Panc1 (cell line): ENCODE measurements around the gene ARTN. TPM values are rescaled to one million over a fixed set of nuclear protein-coding genes. Genes with fewer than 3 reads are reported as not detected.

Experiments used
- ATAC-seq: fragments of 200-7000 bp; cut with Tn5 transposase; 2 replicates; pipeline ENCODE4 v1.9.1; 2020; ENCODE audit warnings: mild to moderate bottlenecking, moderate library complexity
- BruUV-seq: library from RNA; stranded (reverse); fragments of 400-500 nt; replicated peaks from 2 replicates; lab custom pipeline; 2021; lab: Mats Ljungman, UMichigan
- CTCF ChIA-PET: fragments of 300-600 bp; sonication (Branson Sonifier 250); formaldehyde crosslinking; loops from one replicate; lab custom pipeline; 2022; ENCODE audit warnings: antibody characterized with exemption; lab: Charles Lee
- POLR2A ChIA-PET: fragments of 300-600 bp; sonication (Branson Sonifier 250); formaldehyde crosslinking; loops from one replicate; lab custom pipeline; 2022; ENCODE audit warnings: antibody characterized with exemption; lab: Charles Lee
- DNase-seq: peaks from one replicate; pipeline ENCODE4 v3.0.0-alpha.2; 2010; ENCODE audit warnings: low read depth, low spot score
- H3K27ac ChIP-seq: 2 replicates; pipeline ENCODE4 v1.5.1; 2011; ENCODE audit warnings: mild to moderate bottlenecking, low read length, inconsistent platforms
- H3K27me3 ChIP-seq: fragments of 200-500 bp; sonication (Bioruptor generic); 2 replicates; pipeline ENCODE4 v1.6.0; 2014; ENCODE audit warnings: low read length, inconsistent platforms; ENCODE audit not compliant: control insufficient read depth, insufficient read depth
- H3K36me3 ChIP-seq: fragments of 200-500 bp; sonication (Bioruptor generic); 2 replicates; pipeline ENCODE4 v1.5.1; 2014; ENCODE audit warnings: inconsistent platforms, mild to moderate bottlenecking, low read length, moderate library complexity; ENCODE audit not compliant: control insufficient read depth, insufficient read depth
- H3K4me1 ChIP-seq: 2 replicates; pipeline ENCODE4 v1.5.1; 2011; ENCODE audit warnings: inconsistent platforms, mild to moderate bottlenecking, low read length, moderate library complexity; ENCODE audit not compliant: control insufficient read depth, insufficient read depth
- H3K4me3 ChIP-seq, 2 experiments: 2 replicates each; pipeline ENCODE4 v1.5.1; 2011 to 2012; ENCODE audit warnings: low read depth in 2 of 2, low read length in 2 of 2, mild to moderate bottlenecking in 2 of 2, inconsistent platforms in 1 of 2, moderate library complexity in 1 of 2
- H3K9me3 ChIP-seq: fragments of 200-500 bp; sonication (Bioruptor generic); 2 replicates; pipeline ENCODE4 v1.5.1; 2014; ENCODE audit warnings: low read depth, mild to moderate bottlenecking, inconsistent platforms, low read length, moderate library complexity; ENCODE audit not compliant: control insufficient read depth, insufficient read depth
- CTCF ChIP-seq: fragments of 450-650 bp; IDR thresholded peaks from 2 replicates; pipeline ENCODE4 v1.5.1; 2017; ENCODE audit warnings: mild to moderate bottlenecking
- REST ChIP-seq, 2 experiments: IDR thresholded peaks; 2 replicates each; pipeline ENCODE4 v1.6.1; 2011 to 2012; ENCODE audit warnings: low read depth in 2 of 2, control low read depth in 1 of 2, low read length in 1 of 2, mild to moderate bottlenecking in 1 of 2, moderate library complexity in 1 of 2; ENCODE audit not compliant: insufficient read depth in 1 of 2
- SIN3A ChIP-seq: IDR thresholded peaks from 2 replicates; pipeline ENCODE4 v1.6.1; 2012; ENCODE audit warnings: low read depth, mild to moderate bottlenecking, low read length, moderate library complexity, borderline replicate concordance; ENCODE audit not compliant: insufficient read depth
- in situ Hi-C: cut with HindIII; loops from 2 replicates; pipeline ENCODE4 v1.10.0; 2016; ENCODE audit warnings: low sequenced_read_pairs, low pct_unique_long_range_greater_than_20kb
- intact Hi-C: fragments of 100-400 bp; cut with micrococcal nuclease; formaldehyde crosslinking; loops from one replicate; pipeline ENCODE4 v1.10.0; 2022; ENCODE audit not compliant: unreplicated experiment
- total RNA-seq: library from RNA; stranded (reverse); gene quantifications from one replicate; pipeline ENCODE4 v1.2.1, GENCODE V29; 2021; ENCODE audit not compliant: unreplicated experiment

Gene ARTN
- total RNA-seq, 1 experiment from 2014 or later: 0.49 TPM

GRCh38 chr1:43962324-43962723, 28.7 kb downstream of the ARTN start:
- Histone ChIP-seq H3K9me3 (no peaks in the 10 kb centered on the region), H3K4me3 (no peak overlapping the region), H3K27ac (no peak overlapping the region), H3K27me3 (no peaks in the 10 kb centered on the region), H3K4me1 (no peaks in the 10 kb centered on the region), H3K36me3 (peaks cover 3% of the 10 kb centered on the region)
- ChIA-PET POLR2A (no interaction called here), CTCF (no interaction called here)
- ATAC-seq (no peak), DNase-seq (no peak)
- no peak for TF ChIP-seq CTCF
- TF ChIP-seq REST (IDR thresholded peaks at IDR 0.05; ENCODE audit: insufficient read depth in 1 of 2, low read depth in 2 of 2, low read length in 1 of 2): no peak
- TF ChIP-seq SIN3A: no peak
- intact Hi-C loops (no loop called here), in situ Hi-C loops (no loop called here)
- BruUV-seq: no TSS peak

GRCh38 chr1:43963006-43963405, 29.4 kb downstream of the ARTN start:
- no TSS peak for BruUV-seq
- in situ Hi-C loops: no loop called here
- Histone ChIP-seq H3K4me3 (no peak overlapping the region), H3K27ac (no peak overlapping the region), H3K9me3 (no peaks in the 10 kb centered on the region), H3K4me1 (no peaks in the 10 kb centered on the region), H3K27me3 (no peaks in the 10 kb centered on the region), H3K36me3 (peaks cover 3% of the 10 kb centered on the region)
- ATAC-seq: no peak
- POLR2A ChIA-PET: no interaction called here
- no peak for TF ChIP-seq SIN3A
- no peak for TF ChIP-seq REST (IDR thresholded peaks at IDR 0.05; ENCODE audit: insufficient read depth in 1 of 2, low read depth in 2 of 2, low read length in 1 of 2)
- CTCF ChIA-PET: no interaction called here
- intact Hi-C loops: no loop called here
- no peak for DNase-seq
